Measurements from ENCODE around the gene MACF1. TPM values are rescaled to one million over a fixed set of nuclear protein-coding genes. Genes with fewer than 3 reads are reported as not detected.

MACF1 gene
- total RNA-seq (100 to 1,000 TPM; 248 to 252 TPM), total RNA-seq (281 to 1,869 (median 686) reads per million in 172 experiments)
- polyA plus RNA-seq (2013, experiment 1 of 2), result 202 TPM
- 295 TPM for polyA plus RNA-seq (2013, experiment 2 of 2)

GRCh38 chr1:39204441-39205081 is at the start of gene MACF1:
TSS of gene MACF1 (plus strand) at chr1:39204695. CDS start at chr1:39205023, 328 bp downstream.
- peak in 7 of 14 experiments; percentile 34 to 75 (median 49) for DNase-seq
- Mint-ChIP-seq H3K27me3 (no peaks in the 10 kb centered on the region), H3K4me1 (ENCODE audit: low read depth) (peaks cover 64% of the 10 kb centered on the region), H3K36me3 (ENCODE audit: low read depth) (peaks cover 4% of the 10 kb centered on the region), H3K4me3 (peak within 1 kb of the TSS; percentile 93), H3K27ac (peak within 1 kb of the TSS; percentile 90), H3K9me3 (no peaks in the 10 kb centered on the region)
- Histone ChIP-seq H3K27ac (ENCODE audit: low read depth in 1 of 2, low read length in 2 of 2) (peak within 1 kb of the TSS; percentile 52 to 70), H3K9me3 (ENCODE audit: control insufficient read depth in 1 of 2, insufficient read depth in 1 of 2, low read length in 2 of 2) (no peaks in the 10 kb centered on the region), H3K4me1 (ENCODE audit: insufficient read depth, low read length) (peaks cover 27% of the 10 kb centered on the region), H3K4me3 (ENCODE audit: low read length) (peak within 1 kb of the TSS; percentile 56), H3K27me3 (ENCODE audit: control insufficient read depth in 1 of 2, insufficient read depth in 2 of 2, low read length in 2 of 2) (no peaks in the 10 kb centered on the region), H3K36me3 (ENCODE audit: insufficient read depth, low read length) (no peaks in the 10 kb centered on the region)
- ChIA-PET CTCF (interaction anchor here (1.0 to 10.4 kb wide), 10 partner anchors 11 to 77 kb away, joined by 3 to 92 read pairs (median 8); no protein-coding TSS in a partner anchor), POLR2A (interaction anchor here (0.6 to 4.3 kb wide), 10 partner anchors 11 to 172 kb away, joined by 3 to 86 read pairs (median 8); no protein-coding TSS in a partner anchor)
- ATAC-seq (ENCODE audit: poor library complexity), result peak; percentile 58
- intact Hi-C loops (cut with DNase I, micrococcal nuclease), result loop anchor here in 1 of 2 experiments (1.0 kb wide), 3 partner anchors 7 to 12 kb away; no protein-coding TSS in a partner anchor
- no peak for TF ChIP-seq CTCF (IDR thresholded peaks at IDR 0.05)

- no peak overlapping the region for H3K4me3 Mint-ChIP-seq
- Histone ChIP-seq H3K36me3 (ENCODE audit: insufficient read depth, low read length) (no peaks in the 10 kb centered on the region), H3K9me3 (ENCODE audit: control insufficient read depth in 1 of 2, insufficient read depth in 1 of 2, low read length in 2 of 2) (no peaks in the 10 kb centered on the region), H3K27me3 (ENCODE audit: control insufficient read depth in 1 of 2, insufficient read depth in 2 of 2, low read length in 2 of 2) (no peaks in the 10 kb centered on the region), H3K4me1 (ENCODE audit: insufficient read depth, low read length) (no peaks in the 10 kb centered on the region), H3K4me3 (ENCODE audit: low read length) (no peak overlapping the region), H3K27ac (ENCODE audit: low read depth in 1 of 2, low read length in 2 of 2) (no peak overlapping the region)
- POLR2A ChIA-PET, result interaction anchor here (1.4 kb wide), 1 partner anchor 35 kb away, joined by 6 read pairs; no protein-coding TSS in a partner anchor
- CTCF ChIA-PET, result interaction anchor here (0.6 kb wide), 1 partner anchor 12 kb away, joined by 3 read pairs; no protein-coding TSS in a partner anchor
- DNase-seq, result no peak
- H3K36me3 Mint-ChIP-seq (ENCODE audit: low read depth), result no peaks in the 10 kb centered on the region
- no peaks in the 10 kb centered on the region for H3K4me1 Mint-ChIP-seq (ENCODE audit: low read depth)
- intact Hi-C loops (cut with DNase I, micrococcal nuclease), result no loop called here
- no peaks in the 10 kb centered on the region for H3K27me3 Mint-ChIP-seq
- no peak for TF ChIP-seq CTCF (IDR thresholded peaks at IDR 0.05)
- ATAC-seq (ENCODE audit: poor library complexity), result no peak
- no peak overlapping the region for H3K27ac Mint-ChIP-seq
- no peaks in the 10 kb centered on the region for H3K9me3 Mint-ChIP-seq
Measured at GRCh38 chr1:39157304-39157703, 47.2 kb upstream of the MACF1 start.

- ChIA-PET CTCF (no interaction called here), POLR2A (no interaction called here)
- Mint-ChIP-seq H3K4me1 (ENCODE audit: low read depth) (no peaks in the 10 kb centered on the region), H3K9me3 (no peaks in the 10 kb centered on the region), H3K27me3 (no peaks in the 10 kb centered on the region), H3K36me3 (ENCODE audit: low read depth) (no peaks in the 10 kb centered on the region), H3K27ac (no peak overlapping the region), H3K4me3 (no peak overlapping the region)
- intact Hi-C loops (cut with DNase I, micrococcal nuclease), result no loop called here
- no peaks in the 10 kb centered on the region for H3K27me3 ChIP-seq (ENCODE audit: control insufficient read depth in 1 of 2, insufficient read depth in 2 of 2, low read length in 2 of 2)
- H3K27ac ChIP-seq (ENCODE audit: low read depth in 1 of 2, low read length in 2 of 2), result no peak overlapping the region
- ATAC-seq (ENCODE audit: poor library complexity) (no peak), DNase-seq (no peak)
- no peaks in the 10 kb centered on the region for H3K36me3 ChIP-seq (ENCODE audit: insufficient read depth, low read length)
- no peak overlapping the region for H3K4me3 ChIP-seq (ENCODE audit: low read length)
- H3K9me3 ChIP-seq (ENCODE audit: control insufficient read depth in 1 of 2, insufficient read depth in 1 of 2, low read length in 2 of 2), result no peaks in the 10 kb centered on the region
- no peaks in the 10 kb centered on the region for H3K4me1 ChIP-seq (ENCODE audit: insufficient read depth, low read length)
- no peak for TF ChIP-seq CTCF (IDR thresholded peaks at IDR 0.05)
Measured at GRCh38 chr1:39158327-39159086, 46.0 kb upstream of the MACF1 start.
